Fibroblast of gingiva (primary cell): ENCODE measurements around the gene BSG.

Source experiments
- DNase-seq: peaks from one replicate; pipeline ENCODE4 v3.0.0-alpha.2; 2011; ENCODE audit warnings: low read depth

BSG gene

DNA sequence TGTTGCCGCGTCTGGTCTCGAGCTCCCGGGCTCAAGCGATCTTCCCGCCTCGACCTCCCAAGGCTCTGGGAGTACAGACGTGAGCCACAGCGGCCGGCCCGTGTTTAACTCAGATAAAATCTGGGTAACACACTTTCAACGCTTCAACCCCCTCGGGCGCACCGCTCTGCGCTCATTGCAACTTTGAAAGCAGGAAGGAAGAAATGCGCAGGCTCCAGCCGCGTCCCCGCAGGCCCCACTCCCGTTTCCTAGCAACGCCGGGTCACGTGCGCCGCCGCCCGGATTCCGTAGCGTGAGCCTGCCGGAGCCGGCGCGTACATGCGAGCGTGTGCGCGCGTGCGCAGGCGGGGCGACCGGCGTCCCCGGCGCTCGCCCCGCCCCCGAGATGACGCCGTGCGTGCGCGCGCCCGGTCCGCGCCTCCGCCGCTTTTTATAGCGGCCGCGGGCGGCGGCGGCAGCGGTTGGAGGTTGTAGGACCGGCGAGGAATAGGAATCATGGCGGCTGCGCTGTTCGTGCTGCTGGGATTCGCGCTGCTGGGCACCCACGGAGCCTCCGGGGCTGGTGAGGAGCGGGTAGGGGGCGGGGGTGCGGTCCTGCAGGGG lies at the start of gene BSG:
Gene BSG (plus strand): TSS at position 457 of the 603 bp plus-strand sequence. CDS start 39 bp downstream, at position 496.
- DNase-seq, result peak; percentile 97

DNA sequence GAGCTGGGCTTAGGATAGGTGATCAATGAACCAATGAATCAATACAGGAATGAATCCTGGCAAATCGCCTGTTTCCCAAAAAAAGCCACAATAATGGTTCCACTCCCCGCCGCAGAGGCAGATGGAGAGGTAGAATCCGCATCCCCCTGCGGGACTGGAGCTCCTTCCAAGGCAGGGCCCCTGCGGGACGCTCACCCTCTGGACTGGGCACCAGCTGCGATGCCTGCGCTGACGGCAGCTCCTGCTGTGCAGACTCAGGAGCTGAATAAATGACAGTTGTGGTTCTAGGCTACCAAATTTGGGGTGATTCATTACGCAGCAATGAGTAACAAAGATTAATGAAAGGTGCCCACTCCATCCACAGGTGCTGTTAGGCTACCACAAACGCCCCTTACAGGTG lies 49.7 kb upstream of the BSG start:
- DNase-seq, result no peak

DNA sequence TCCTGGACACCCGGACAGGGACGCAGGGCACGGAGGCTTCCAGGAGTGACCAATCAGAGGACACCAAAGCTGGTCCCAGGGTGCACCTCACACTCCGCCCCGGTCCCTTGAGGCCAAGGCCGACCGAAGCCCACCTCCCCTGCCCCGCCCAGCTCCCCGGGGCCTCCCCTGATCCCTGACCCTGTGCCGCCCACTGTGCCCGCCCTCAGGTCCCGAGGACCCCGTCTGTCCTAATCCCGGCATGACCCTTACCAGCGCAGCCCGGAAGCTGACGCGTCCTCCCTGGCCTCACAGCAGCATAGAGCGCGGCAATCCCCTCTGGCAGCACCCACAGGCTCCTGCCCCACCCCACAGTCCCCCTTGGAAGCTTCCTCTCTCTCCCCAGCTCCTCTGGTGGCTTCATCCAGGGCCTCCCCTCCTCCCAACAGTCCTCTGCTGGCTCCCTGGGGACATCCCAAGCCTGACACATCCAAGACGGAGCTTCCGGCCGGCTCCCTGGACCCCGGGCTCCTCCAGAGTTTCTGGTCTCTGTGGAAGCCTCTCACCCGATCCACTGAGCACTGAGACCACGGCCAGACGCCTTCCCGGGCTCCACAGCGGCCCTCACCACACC lies 48.2 kb upstream of the BSG start:
- no peak for DNase-seq

DNA sequence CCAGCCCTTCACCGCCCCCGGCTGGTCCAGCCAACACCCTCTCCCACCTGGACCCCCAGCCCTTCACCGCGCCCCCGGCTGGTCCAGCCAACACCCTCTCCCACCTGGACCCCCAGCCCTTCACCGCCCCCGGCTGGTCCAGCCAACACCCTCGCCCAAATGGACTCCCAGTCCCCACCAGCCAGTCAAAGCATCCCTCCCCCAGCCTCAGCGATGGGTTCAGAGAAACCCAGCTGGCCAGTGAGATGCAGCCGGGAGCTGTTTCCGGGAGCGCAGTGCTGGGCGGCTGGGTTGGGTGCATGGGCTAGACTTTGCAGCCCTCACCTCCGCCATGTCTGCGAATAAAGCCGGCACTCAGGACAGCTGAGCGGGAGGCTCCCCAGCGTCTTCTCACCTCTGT lies 47.4 kb upstream of the BSG start:
- no peak for DNase-seq

DNA sequence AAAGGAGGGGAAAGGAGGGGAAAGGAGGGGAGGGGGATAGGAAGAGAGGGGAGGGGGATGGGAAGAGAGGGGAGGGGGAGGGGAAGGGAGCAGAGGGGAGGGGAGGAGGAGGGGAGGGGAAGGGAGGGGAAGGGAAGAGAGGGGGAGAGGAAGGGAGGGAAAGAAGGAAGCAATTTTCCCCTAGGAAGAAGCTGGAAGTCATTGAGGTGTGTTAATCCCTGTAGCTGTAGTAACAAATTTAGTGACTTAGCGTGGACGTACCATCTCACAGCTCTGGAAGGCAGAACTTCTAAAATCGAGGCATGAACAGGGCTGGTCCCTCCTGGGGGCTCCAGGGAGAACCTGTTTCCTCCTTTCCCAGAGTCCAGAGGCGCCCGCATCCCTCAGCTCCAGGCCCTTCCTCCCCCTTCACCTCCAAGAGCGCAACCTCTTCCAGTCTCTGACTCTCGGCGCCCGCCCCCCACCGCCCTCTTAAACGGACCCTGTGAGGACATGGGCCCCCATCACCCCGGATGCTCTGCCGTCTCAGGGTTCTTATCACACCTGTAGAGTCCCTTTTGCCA lies 46.5 kb upstream of the BSG start:
- DNase-seq, result no peak

DNA sequence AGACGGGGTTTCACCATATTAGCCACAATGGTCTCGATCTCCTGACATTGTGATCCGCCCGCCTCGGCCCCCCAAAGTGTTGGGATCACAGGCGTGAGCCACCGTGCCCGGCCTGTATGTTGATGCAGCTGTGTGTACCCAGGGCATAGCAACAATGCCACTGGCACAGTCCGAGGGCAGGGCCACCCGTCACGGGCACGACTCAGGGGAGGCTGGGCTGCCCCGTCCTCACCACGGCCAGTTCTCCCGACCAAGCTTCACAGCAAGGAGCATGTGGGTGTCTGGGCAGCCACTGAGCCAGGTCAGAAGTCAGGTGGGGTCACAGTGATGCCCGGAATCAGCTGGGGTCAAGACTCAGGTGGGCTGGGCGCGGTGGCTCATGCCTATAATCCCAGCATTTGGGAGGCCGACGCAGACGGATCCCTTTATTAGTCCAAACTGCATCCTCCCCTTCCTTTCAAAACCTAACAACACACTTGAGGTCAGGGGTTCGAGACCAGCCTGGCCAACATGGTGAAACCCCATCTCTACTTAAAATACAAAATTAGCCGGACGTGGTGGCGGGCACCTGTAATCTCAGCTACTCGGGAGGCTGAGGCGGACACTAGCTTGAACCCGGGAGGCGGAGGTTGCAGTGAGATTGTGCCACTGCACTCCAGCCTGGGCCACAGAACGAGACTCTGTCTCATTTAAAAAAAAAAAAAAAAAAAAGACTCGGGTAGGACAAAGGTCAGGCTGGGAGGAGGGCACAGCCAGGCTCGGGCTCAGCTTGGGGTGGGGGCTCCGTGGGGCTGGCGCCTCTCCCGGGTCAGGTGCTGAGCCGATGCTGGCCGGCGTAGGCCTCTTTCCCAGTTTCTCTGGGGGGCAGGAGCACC lies 42.0 kb upstream of the BSG start:
- no peak for DNase-seq

DNA sequence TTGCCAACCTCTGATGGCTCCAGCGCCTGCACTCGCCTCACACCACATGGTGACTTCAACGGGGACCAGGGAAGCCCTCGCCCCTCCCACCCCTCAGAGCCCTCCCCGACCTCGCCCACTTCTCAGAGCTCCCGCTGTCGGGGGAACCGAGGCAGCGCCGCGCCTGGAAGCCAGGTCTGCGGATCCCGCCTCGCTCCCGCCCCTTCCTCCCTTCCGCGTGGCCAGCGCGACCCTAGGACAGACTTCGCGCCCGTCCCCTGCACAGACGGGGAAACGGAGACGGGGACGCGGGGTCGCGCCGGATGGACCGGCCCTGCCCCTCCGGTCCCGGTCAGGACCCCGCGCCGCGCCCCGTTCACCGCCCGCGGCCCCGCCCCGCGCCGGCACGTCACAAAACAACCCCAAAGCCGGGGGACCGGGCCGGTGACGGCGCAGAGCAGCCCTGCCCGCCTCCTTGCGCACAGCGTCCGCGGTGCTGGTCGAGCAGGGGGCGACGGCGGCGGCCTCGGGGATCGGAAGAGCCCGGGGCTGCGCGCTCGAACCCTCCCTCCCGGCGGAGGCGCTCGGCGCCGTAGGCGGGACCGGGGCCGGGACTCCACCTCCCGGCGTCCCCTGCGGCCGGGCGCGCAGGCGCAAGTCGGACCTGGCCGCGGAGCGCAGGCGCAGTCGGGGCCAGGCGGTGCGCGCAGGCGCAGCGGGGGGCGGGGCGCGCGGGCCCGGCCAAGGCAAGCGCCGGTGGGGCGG lies 41.2 kb upstream of the BSG start:
- DNase-seq, result peak; percentile 69

DNA sequence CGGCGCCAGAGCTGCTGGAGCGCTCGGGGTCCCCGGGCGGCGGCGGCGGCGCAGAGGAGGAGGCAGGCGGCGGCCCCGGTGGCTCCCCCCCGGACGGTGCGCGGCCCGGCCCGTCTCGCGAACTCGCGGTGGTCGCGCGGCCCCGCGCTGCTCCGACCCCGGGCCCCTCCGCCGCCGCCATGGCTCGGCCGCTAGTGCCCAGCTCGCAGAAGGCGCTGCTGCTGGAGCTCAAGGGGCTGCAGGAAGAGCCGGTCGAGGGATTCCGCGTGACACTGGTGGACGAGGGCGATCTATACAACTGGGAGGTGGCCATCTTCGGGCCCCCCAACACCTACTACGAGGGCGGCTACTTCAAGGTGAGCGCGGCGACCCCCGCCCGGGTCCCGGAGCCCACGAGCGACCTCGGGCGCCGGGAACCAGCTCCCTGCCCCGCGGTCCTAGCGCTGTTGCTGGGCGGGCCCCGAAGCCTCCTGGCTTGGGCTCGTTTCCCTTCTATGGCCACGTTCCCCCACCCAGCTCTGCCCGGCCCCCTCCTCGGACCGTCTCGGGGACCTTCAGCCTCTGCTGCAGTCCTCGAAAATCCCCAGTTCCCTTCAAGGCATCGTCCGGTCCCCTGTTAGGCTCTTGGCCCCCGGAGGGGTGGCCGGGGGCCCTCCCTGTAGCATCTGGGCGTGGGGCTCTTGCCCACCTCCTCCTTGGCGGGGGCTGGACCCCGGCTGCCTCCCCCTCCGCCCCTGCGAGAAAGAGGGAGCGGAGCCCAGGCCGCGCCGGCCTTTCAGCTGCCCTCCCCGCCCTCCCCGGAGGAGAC lies 40.4 kb upstream of the BSG start, which contains the start of gene CDC34:
Gene CDC34 (plus strand): TSS at position 8 of the 808 bp plus-strand sequence. CDS start 172 bp downstream, at position 180.
- no peak for DNase-seq

DNA sequence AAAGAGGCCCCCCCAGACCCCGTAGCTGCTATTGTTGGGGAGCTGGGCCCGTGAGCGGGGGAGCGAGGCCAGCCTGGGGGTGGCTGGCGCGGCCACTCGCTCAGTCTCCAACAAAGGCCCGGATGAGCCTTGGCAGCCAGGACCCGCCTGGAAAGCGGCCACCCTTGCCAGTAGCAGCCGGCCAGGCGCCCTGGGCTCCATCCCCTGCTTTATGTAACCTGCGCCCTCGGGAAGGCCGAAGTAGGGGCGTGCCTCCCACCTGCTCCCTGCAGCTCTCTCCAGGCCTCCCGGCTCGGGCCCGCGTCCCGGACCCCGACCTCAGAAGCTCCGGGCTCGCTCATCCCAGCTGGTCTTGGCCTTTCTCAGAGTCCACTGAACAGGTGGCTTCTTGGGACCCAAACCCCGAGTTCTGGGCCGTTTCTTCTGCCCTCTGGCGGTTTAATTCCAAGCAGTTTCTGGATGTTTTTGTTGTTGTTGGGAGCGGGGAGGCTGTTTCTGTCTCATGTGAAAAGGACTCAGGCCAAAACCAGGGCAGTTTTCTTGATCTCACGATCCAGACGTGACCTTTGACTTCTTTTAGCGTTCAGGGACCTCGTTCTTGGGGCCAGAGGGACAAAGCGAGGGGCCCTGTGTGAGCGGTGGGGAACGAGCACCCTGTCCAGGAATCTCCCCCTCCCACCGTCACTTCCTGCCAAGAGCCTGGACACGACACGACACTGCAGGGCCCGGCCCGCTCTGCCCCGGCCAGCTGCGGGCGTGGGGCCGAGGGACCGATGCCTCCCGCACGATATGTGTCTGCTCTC lies 39.6 kb upstream of the BSG start:
- peak; percentile 61 for DNase-seq

DNA sequence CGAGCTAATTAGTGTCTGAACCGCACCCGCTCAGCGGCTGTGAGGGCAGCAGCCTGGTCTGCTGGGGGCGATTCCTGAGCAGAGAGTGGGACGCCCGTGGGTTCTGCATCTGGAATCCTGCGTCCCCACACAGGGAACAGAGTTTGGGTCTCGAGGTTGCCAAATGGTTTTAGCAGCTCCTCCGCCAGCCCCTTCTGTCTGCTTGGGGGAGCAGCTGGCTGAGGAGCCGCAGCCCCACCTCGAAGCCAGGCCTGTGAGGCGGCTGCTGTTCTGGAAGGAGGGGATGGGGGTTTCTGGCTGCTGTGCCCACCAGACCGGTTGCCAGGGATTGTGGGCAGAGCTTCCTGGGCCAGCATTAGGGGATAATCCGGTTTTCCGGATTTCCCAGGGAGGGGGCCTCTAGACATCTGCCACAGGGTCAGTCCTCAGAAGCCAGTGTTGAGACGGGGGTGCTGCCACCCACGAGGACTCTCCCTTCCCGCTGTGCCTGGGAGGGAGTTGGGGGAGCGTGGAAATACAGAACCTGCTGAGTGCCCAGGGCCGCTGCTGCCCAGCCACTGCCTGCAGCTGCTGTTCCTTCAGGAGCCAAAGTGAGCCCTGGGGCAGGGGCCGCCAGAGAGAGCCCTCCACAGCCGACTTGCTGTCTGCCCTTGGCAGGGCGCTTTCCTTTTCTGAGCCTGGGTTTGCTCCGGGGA lies 38.9 kb upstream of the BSG start:
- no peak for DNase-seq

DNA sequence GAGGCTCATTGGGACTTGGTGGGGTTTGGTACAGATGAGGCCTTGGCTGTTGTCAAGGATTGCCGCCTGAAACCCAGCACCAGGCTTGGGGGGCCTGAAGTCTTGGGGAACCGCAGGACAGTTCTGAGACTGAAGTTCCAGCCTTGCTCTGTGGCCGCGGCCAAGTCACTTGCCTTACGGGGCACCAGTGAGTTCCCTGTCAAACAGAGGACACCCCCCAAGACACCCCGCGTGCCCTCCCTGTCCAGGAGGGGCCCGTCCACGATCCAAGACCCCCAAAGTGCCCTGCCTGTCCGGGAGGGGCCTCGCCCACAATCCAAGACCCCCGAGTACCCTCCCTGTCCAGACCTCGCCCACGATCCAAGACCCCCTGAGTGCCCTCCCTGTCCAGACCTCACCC lies 38.3 kb upstream of the BSG start:
- no peak for DNase-seq

DNA sequence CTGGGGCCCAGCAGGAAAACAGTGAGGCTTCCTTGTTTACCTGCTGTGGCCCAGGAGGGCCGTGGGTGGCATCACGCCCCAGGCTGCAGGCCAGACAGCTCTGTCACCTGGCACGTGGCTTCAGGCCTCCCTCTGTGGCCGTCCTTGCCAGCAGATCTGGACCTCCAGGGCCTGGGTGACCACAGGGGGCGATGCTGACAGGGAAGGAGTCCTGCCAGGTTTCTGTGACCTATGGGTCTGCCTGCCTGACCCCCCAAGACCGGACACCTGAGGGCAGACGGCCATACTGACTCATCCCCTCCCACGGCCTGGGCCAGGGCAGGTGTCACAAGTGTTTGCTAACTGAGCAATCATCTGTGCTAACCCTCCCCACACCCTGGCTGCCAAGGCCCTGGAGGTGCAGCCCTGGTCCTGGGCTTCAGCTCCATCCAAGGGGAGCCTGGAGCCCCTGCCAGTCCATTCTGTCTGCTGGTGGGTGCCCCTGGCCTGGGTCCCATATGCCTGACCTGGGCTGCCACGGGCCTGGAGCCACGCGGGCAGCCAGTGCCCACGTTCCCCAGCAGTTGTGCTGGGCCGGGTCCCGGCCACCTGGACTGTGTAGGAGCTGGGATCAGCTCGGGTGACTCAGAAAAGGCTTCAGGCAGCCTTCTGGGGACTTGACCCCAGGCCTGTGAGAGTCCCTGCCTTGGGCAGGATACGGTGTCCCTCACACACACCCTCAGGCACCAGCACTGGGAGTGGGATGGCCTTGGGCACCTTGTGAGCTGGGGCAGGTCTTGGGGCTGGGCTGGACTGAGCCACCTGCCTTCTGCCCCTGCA lies 37.2 kb upstream of the BSG start:
- DNase-seq, result no peak

DNA sequence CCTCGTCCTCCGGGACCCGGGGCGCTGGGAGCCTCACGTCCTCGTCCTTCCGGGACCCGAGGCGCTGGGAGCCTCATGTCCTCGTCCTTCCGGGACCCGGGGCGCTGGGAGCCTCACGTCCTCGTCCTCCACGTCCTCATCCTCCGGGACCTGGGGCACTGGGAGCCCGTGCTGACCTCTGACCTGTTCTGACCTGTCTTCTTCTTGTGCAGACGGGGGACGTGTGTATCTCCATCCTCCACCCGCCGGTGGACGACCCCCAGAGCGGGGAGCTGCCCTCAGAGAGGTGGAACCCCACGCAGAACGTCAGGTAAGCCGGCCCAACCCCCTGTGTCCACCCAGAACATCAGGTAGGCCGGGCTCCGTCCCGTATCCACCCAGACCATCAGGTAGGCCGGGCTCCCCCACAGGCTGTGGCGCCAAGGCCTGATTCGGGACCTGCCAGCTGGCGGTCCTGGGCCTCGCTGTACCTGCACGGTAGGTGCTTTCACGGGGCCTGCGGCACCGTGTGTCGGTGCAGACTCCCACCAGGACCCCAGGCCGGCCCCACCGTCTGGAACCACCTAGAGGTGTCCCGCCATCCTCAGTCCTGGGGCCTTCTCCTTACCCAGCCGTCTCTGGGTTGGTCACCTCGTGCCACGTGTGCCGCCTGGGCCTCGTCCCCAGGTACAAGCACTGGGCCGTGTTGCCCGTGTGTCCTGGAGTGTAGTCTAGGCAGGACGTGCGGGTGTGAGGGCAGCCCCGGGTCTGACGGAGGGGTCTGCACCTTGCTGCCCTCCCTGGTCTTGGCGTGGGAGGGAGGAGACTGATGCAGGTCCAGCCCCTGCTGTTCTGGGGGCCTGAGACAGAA lies 36.1 kb upstream of the BSG start:
- DNase-seq, result no peak

DNA sequence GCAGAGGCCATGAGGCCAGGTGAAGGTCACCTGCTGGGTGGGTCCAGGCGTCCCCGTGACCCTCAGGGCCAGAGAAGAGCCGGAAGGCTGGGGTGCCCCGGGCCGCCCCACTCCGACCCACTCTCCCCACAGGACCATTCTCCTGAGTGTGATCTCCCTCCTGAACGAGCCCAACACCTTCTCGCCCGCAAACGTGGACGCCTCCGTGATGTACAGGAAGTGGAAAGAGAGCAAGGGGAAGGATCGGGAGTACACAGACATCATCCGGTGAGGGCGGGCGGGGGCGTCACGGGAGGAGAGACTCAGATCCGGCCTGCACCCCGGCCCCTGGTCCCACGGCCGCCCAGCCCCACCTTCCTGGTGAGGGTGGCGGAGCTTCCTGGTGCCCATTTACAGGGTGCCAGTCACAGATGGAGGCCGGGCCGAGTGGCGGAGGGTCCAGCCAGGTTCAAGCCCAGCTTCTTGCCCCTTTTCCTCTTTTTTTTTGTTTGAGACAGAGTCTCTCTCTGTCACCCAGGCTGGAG lies 35.5 kb upstream of the BSG start:
- no peak for DNase-seq

DNA sequence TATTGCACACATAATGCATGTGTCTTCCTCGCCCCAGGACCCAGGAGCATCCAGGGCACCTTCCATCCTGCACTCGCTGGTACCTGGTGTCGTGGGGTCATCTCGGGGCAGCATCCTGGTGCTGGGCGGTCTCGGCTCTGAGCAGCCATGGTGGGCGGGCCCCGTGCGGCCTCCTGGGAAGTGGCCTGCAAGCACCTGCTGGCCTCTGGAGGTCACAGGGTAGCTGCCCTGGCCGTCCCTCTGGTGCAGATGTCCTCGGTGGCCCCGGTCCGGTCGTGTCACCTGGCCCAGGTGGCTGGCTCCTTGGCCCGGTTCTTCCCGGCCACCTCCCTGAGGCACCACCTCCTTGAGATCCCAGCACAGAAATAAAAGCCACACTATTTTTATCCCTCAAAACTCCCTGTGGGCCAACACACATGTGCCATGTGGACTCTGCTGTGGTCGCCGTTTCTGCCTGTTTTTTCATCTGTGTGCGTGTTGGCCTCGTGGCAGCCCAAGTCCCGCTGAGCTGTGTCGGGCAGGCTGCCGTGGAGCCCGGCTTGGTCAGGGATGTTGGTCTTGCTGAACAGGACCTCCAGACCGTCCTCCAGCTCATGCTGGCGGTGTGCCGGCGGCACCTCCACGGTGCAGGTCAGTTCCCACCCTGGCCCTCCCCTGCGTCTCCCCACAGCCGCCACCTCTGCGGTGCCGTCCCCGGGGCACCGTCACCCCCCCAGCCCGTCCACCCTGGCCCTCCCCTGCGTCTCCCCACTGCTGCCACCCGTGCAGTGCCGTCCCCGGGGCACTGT lies 33.6 kb upstream of the BSG start:
- DNase-seq, result no peak

DNA sequence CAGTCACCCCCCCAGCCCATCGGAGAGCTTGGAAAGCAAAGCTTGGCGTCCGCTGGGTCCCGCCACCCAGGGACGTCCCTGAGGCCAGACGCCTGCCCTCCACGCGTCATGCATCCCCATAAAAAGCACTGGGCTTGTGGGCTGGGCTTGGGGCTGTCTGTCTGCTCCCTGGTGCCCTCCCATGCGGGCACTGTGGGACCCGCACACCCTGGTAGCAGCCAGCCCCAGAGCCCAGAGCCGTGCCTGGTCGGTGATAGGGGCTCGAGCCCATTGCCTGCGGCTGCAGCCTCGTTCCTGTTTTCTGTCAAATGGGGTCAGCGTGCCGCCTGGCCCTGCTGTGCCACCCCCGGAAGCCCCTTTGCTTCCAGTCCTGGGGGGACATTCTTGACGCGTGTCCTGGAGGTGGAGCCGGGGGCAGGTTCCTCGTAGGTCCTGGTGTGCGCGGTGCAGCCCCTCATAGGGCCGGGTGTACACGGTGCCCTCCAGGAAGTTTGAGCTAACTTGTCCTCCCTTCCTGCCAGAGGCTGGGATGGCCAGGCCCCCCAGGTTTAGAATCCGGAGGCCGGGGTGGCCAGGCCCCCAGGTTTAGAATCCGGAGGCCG lies 32.9 kb upstream of the BSG start:
- no peak for DNase-seq
